ENCODE data around the gene TIGIT.

GRCh38 chr3:114323546-114324254, 29.9 kb downstream of the TIGIT start:
- TF ChIP-seq POLR2A (IDR thresholded peaks at IDR 0.05; ENCODE audit: insufficient read depth in 1 of 2, low read depth in 2 of 2, low read length in 2 of 2) = no peak
- TF ChIP-seq TP53 (CRISPR knock-in tag; conservative IDR thresholded peaks at IDR 0.05) = no peak
- no peak for TF ChIP-seq BRCA1 (CRISPR knock-in tag; IDR thresholded peaks at IDR 0.05)
- no peak for TF ChIP-seq PRMT3 (CRISPR knock-in tag; IDR thresholded peaks at IDR 0.05; ENCODE audit: borderline replicate concordance, low read depth)
- no peak for TF ChIP-seq ASH2L (IDR thresholded peaks at IDR 0.05; ENCODE audit: insufficient read length, low read depth, low read length)
- no peak for TF ChIP-seq CC2D1A (CRISPR knock-in tag; IDR thresholded peaks at IDR 0.05)

All from HepG2 (cell line).